ENCODE data around the gene CCDC191. TPM values are rescaled to one million over a fixed set of nuclear protein-coding genes. Genes with fewer than 3 reads are reported as not detected.
A peak's percentile ranks its signal among the peaks of the same experiment; 100 is the strongest.

Gene CCDC191, protein sequence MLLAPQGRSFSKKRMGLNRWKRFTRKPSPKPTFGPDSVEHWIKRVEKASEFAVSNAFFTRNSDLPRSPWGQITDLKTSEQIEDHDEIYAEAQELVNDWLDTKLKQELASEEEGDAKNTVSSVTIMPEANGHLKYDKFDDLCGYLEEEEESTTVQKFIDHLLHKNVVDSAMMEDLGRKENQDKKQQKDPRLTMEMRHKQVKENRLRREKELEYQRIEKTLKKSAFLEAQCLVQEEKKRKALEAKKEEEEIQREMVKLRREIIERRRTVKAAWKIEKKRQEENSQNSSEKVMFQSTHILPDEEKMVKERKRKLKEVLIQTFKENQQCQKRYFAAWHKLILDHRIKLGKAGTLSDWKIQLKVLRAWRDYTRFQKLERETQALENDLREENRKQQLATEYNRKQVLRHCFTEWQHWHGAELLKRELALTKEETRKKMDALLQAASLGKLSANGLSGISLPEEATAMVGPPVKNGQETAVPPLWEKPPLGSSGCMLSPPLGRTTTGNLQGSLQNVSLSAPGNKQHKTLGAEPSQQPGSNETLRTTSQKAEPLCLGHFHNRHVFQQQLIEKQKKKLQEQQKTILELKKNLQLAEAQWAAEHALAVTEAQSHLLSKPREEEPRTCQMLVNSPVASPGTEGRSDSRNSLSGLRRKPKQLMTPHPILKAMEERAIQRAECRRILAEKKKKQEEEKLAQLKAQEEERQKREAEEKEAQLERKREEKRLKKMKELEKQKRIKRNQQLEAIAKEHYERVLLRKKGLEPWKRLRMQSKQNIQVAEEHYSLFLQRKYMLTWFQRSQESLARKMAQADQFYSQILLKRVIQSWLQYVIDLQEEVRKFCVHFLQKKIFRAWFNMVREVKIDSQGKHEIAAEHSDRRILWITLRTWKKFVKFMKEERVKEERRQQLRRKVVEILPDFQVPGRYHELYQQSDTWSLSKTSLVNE
- 5.6 and 7.0 TPM in 2 replicates for total RNA-seq (2014; rRNA removed; shearing (Covaris generic))

DNA sequence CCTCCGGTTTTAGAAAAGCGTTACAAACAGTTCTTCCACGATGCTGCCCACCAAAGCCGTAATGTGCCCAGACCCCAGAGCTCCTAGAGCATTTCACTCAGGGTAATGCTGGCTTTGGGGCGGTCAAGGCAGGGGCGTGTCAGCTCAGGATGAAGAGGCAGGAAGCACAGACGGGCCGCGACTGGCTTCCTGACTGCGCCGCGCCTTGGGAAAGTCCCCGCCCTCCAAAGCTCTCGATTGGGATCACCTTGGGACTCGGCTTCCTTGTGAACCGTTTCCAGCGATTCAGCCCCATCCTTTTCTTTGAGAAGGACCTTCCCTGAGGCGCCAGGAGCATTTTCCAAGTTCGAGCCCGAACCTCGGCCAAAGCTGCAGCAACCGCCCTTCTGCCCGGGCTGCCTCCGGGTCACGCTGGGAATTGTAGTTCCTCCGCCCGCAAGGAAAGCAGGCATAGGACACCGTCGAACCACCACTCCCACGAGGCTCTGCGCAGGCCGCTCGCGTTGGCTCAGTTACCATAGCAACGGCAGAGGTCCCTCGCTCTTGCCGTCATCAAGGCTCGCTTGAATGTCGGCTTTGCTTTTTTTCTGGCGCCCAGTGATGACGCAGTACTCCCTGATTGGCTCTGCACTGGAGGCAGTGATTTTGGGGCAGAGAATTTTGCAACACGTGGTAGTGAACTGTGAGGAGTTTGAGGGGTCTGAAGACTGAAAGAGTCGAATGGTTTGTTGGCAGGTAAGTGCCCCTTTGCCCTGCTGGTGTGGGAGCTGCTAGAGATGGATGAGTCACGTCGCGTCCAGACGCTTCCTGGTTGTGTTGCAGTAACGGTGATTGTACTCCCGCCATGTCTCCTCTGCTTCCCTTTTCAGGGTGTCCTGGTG is at the start of gene CCDC191, which contains the start of gene QTRT2:
Gene CCDC191 (minus strand): TSS at position 397 of the 881 bp plus-strand sequence. CDS start 60 bp downstream, at position 337.
Gene QTRT2 (plus strand): TSS at position 608 of the 881 bp plus-strand sequence. CDS start 8,521 bp downstream, outside the sequence.
- DNase-seq (ENCODE audit: low spot score), result peak; percentile 99

GRCh38 chr3:114104414-114104813 is 48.1 kb upstream of the CCDC191 start:
- no peak for DNase-seq (ENCODE audit: low spot score)

DNA sequence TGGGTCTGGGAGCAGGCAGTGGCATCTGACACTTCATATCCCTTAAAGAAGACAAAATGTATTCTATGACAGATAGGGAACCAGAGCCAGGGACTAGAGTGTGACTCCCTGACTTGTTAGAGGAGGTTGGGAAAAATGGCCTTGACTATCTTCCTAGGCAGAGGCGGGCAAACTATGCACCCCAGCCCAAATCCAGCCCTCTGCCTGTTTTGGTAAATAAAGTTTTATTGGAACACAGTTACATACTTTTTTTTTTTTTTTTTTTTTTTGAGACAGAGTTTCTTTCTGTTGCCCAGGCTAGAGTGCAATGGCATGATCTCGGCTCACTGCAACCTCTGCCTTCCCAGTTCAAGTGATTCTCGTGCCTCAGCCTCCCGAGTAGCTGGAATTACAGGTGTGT is 47.5 kb upstream of the CCDC191 start:
- DNase-seq (ENCODE audit: low spot score), result no peak

GRCh38 chr3:114103181-114103580 is 46.9 kb upstream of the CCDC191 start:
- DNase-seq (ENCODE audit: low spot score), result no peak

DNA sequence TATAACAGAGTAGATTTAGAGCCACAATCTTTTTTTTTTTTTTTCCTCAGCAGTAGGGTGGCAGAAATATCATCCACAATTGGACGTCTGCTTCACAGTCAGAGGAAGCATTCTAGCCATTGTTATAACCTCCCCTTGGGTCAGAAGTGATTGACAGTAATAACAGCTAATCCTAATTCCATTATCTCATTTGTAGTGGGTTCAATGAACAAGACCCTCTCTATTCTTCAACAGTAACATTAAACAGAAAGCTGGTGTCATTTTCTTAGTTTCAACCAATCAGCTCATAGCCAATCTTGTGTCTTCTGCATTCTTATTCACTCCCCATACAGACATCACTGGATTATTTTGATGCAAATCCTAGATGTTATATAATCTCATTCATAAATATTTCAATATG is 44.8 kb upstream of the CCDC191 start:
- DNase-seq (ENCODE audit: low spot score), result no peak

DNA sequence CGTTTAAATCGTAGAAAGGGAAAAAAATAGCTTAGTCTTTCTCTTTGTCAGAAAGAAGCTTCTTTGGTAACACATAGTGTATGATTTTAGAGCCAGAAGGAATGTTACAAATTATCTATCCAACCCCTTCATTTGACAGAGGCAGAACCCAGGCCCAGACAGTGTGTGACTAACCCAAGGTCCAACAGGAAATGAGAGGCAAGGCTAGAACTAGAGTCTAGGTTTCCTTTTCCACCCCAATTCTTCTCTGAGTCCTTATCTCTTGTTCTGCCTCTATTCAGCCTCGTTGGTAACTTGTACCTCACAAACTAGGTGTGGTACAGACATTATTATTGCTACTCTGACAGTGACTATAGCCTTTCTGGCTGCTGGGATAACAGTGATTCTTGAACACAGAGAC is 39.5 kb upstream of the CCDC191 start:
- DNase-seq (ENCODE audit: low spot score), result no peak

DNA sequence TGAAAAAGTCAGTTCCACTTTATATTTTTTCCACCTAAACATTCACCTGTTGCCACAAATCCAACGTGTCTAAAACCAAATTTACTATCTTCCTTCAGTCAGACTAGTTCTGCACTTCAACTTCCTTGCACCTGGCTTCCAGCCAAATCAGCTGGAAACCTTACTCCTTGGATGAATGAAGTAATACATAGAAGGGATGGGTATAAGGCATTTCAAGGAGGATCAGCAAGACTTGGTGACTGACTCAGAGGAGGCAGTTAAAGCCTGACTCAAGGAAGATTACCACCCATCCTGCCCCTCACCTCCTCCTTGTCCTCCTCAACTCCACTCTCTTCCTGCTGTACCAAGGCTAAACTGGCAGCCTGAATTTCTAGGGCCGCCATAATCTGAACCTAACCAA is 37.3 kb upstream of the CCDC191 start:
- peak; percentile 67 for DNase-seq (ENCODE audit: low spot score)

DNA sequence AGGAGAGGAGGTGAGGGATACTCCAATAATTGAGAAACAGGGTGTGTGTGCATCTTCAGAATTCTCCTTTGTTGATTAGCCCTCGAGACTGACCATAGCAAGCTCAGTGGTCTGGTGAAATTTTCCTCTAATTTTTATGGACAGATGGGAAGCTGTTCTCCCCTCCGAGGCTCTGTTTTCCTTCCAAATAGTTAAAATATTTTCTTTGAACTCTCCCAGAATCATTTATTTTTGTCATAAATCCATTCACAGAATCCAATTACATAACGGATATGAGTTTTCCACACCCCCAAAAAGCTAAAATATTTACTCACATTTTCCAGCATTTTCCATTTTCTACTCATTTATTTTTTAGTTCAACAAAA is 36.7 kb upstream of the CCDC191 start:
- DNase-seq (ENCODE audit: low spot score), result no peak

DNA sequence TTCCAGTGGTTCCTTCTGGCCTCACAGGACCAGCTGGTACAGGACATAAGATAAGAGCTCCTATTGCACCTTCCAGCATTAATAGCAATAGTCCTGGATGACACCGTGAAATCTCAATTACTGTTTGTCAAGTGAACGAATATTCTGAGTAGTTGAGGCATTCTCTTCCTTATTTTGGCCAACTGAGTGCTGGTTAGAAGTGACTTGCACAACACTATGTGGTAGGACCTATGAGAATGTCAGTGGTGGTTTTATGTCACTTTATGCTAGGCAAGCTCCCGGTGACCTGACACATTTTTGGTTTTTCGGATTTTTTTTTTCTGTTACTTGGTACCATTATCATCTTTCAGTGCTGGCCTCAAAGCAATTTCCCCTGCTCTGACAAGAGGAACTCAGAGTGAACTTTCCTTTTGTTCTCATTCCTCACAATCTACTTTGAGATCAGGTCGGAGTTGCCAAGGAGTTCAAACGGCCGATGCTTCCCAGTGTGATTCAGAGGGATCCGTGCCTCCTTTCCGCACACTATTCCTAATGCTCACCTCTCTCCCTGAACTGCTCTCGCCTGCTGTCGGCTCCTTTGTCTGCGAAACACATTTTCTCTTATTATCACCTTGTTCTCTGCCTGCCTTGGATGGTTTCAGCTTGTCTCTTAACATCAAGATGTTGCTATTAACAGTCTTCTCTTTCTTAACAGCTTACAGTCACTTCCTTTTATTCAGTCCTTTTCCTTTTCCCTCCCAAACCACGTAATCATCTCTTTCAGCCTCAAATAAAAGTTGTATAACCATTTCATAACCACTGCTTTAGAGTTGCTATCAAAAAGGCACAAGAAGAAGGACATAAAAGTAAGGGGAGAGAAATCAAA is 36.1 kb upstream of the CCDC191 start:
- no peak for DNase-seq (ENCODE audit: low spot score)

- no peak for DNase-seq (ENCODE audit: low spot score)
Measured at GRCh38 chr3:114089675-114090074, 33.3 kb upstream of the CCDC191 start.

GRCh38 chr3:114086356-114086755 is 30.0 kb upstream of the CCDC191 start:
- no peak for DNase-seq (ENCODE audit: low spot score)

DNA sequence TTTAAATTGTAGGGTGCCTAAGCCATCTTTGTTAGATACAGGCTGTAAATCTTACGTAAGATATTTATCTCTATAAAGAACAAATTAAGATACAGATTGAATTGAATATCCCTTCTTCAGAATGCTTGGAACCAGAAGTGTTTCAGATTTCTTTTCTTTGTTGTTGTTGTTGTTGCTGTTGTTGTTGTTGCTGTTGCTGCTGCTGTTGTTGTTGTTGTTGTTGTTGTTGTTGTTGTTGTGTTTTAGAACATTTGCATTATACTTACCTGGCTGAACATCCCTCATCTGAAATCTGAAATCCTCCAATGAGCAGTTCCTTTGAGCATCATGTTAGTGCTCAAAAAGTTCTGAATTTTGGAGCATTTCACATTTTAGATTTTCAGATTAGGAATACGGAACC is 26.8 kb upstream of the CCDC191 start:
- no peak for DNase-seq (ENCODE audit: low spot score)

GRCh38 chr3:114081037-114081436 is 24.7 kb upstream of the CCDC191 start:
- DNase-seq (ENCODE audit: low spot score), result no peak

GRCh38 chr3:114080201-114080600 is 23.9 kb upstream of the CCDC191 start:
- DNase-seq (ENCODE audit: low spot score), result no peak

GRCh38 chr3:114079761-114080160 is 23.4 kb upstream of the CCDC191 start:
- DNase-seq (ENCODE audit: low spot score), result no peak

DNA sequence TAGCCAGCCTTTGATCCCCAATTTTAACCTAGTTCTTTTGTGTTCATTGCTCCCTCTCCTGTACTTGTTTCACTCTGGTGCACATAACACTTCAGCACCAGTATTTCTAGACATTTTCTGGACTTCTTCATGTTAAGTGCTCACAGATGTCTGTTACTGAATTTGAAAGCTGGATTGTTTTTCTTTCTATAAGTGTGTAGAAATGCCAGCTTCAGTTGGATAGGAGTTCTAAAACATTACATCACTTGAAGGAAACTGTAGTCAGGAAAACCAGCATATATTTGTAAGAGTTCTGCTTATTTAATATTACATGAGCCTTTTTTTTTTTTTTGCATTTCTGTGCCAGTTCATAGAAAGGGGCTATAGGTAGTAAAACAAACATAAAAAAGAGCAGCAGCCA is 21.8 kb upstream of the CCDC191 start:
- DNase-seq (ENCODE audit: low spot score), result no peak

DNA sequence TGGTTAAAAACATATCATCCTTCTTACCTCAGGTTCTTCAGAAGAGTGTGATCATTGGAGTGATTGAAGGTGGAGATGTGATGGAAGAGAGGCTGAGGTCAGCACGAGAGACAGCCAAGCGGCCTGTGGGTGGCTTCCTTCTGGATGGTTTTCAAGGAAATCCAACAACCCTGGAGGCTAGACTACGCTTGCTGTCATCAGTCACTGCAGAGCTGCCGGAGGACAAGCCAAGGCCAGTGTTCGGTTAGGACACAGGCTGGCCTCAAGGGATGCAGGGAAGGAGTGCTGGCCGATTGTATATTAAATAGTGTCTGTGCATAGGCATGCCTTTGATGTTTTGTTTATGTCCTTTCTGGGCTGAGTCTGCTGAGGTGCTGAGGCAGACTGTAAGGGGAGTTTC is 20.4 kb upstream of the CCDC191 start:
- no peak for DNase-seq (ENCODE audit: low spot score)

DNA sequence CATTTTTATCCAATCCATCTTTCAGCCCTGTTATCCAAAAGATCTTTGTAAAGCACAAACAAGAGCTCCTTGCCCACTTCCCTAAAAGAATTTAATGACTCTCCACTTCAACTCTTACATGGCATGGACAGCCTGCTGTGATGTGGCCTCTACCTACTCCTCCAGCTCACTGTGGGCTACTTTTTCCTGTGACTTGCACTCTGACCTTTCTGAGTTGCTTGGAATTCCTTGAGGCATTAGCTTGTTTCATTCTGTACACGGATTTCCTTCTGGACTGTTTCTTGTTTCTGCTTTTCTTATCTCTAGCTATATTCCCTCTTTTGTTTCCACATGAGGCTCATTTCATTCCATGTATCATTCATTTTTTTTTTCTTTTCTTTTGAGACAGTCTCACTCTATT is 15.5 kb upstream of the CCDC191 start:
- DNase-seq (ENCODE audit: low spot score), result no peak

DNA sequence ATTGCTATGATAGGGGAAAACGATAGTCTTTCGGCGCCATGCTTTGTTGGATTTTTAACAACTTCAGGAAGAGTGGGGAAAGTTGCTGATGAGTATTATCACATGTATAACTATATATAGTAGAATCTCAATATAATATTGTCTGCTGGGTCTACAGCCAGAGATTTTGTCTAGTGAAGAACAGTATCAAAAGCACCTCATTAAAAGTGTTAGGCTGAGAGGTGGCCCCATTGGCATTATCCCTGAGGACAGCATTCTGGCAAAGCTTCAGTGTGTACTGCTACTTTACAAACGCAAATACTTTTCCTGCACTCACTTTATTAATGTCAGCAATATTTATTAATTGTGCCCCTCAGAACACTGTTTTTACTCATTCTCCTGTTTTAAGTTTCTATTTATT is 12.0 kb upstream of the CCDC191 start:
- no peak for DNase-seq (ENCODE audit: low spot score)

DNA sequence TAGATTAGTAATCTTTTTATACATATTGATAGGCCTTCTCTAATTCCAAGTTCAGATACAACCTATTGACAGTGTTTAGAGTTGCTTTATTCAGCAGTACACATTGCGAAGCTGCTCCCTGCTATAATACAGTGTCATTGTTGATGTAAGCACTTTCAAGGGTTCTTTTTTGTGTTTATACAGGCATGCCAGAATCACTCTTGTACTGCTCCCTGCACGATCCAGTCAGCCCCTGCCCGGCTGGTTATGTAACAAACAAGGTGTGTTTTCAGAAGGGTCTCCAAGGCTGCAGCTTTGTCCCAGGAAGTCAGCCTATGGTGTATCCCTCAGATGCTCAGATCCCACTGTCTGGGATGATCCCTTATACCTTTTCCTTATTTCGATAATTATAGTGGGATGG is 11.5 kb upstream of the CCDC191 start:
- no peak for DNase-seq (ENCODE audit: low spot score)

Measured in A172 (cell line).